Coronary artery (tissue), 2 donors: Measurements from ENCODE around the gene TGFB2.
A peak's percentile ranks its signal among the peaks of the same experiment; 100 is the strongest.

ENCODE experiments used
- DNase-seq: peaks from one replicate; pipeline ENCODE4 v3.0.0-alpha.2; 2017; ENCODE audit warnings: low spot score
- H3K27ac ChIP-seq, 2 donors: fragments of 200-600 bp; sonication (generic); one replicate each; pipeline ENCODE4 v1.5.1; 2016 to 2019
- H3K4me3 ChIP-seq: fragments of 200-600 bp; sonication (generic); 2 replicates; pipeline ENCODE4 v1.5.1; 2016; ENCODE audit warnings: mild to moderate bottlenecking, moderate library complexity
- CTCF ChIP-seq: fragments of 200-600 bp; sonication (generic); IDR thresholded peaks from one replicate; pipeline ENCODE4 v1.5.1; 2019; ENCODE audit warnings: antibody characterized with exemption

TGFB2 gene

GRCh38 chr1:218388591-218388990, 43.5 kb downstream of the TGFB2 start:
- no peak overlapping the region for H3K4me3 ChIP-seq
- DNase-seq = no peak
- no peak for TF ChIP-seq CTCF
- no peak overlapping the region for H3K27ac ChIP-seq

- TF ChIP-seq CTCF = no peak
- peak overlapping the region in 1 of 2 donors; percentile 8 for H3K27ac ChIP-seq
- no peak overlapping the region for H3K4me3 ChIP-seq
- DNase-seq = no peak
Measured at GRCh38 chr1:218390618-218391017, 45.5 kb downstream of the TGFB2 start.

GRCh38 chr1:218392780-218393179, 47.6 kb downstream of the TGFB2 start:
- no peak for DNase-seq
- no peak for TF ChIP-seq CTCF

GRCh38 chr1:218394416-218394815, 49.3 kb downstream of the TGFB2 start:
- no peak overlapping the region for H3K27ac ChIP-seq
- no peak for DNase-seq
- TF ChIP-seq CTCF = no peak

More at GRCh38 chr1:218392780-218393179, 47.6 kb downstream of the TGFB2 start:
- Histone ChIP-seq H3K27ac (no peak overlapping the region), H3K4me3 (no peak overlapping the region)

GRCh38 chr1:218394989-218395388, 49.9 kb downstream of the TGFB2 start:
- no peak for DNase-seq
- no peak overlapping the region for H3K27ac ChIP-seq
- no peak overlapping the region for H3K4me3 ChIP-seq
- no peak for TF ChIP-seq CTCF

More at GRCh38 chr1:218394416-218394815, 49.3 kb downstream of the TGFB2 start:
- no peak overlapping the region for H3K4me3 ChIP-seq

- no peak for TF ChIP-seq CTCF
- H3K27ac ChIP-seq = no peak overlapping the region
- H3K4me3 ChIP-seq = no peak overlapping the region
- DNase-seq = no peak
Measured at GRCh38 chr1:218395916-218396315, 50.8 kb downstream of the TGFB2 start.

- DNase-seq = no peak
- TF ChIP-seq CTCF = no peak
- Histone ChIP-seq H3K4me3 (no peak overlapping the region), H3K27ac (no peak overlapping the region)
Measured at GRCh38 chr1:218397752-218398339, 52.7 kb downstream of the TGFB2 start.
